Heart right ventricle (tissue), 16 donors: ENCODE results near the gene PIP5KL1. TPM values are rescaled to one million over a fixed set of nuclear protein-coding genes. Genes with fewer than 3 reads are reported as not detected.

ENCODE experiments used
- ATAC-seq, 8 donors: fragments of 200-7000 bp; cut with Tn5 transposase; one replicate each; pipeline ENCODE4 v1.9.1; 2020; ENCODE audit warnings: mild to moderate bottlenecking in 8 of 8, moderate library complexity in 8 of 8, moderate number of reproducible peaks in 1 of 8
- DNase-seq, 2 donors: peaks; one replicate each; pipeline ENCODE4 v3.0.0-alpha.2; 2020
- H3K27ac ChIP-seq, 10 donors: fragments of 200-600 bp; sonication (generic) in 2 of 10; one replicate each; pipeline versions ENCODE4 v1.5.0 to v1.8.0; 2020 to 2022; ENCODE audit warnings: mild to moderate bottlenecking in 3 of 10
- H3K27me3 ChIP-seq, 7 donors: fragments of 200-600 bp; one replicate each; pipeline ENCODE4 v1.8.0; 2021 to 2022; ENCODE audit warnings: mild to moderate bottlenecking in 2 of 7
- H3K36me3 ChIP-seq, 9 donors: fragments of 200-600 bp; sonication (generic) in 1 of 9; one replicate each; pipeline versions ENCODE4 v1.5.0 to v1.8.0; 2020 to 2022; ENCODE audit warnings: mild to moderate bottlenecking in 2 of 9
- H3K4me1 ChIP-seq, 9 donors: fragments of 200-600 bp; sonication (generic) in 1 of 9; one replicate each; pipeline versions ENCODE4 v1.5.0 to v1.8.0; 2020 to 2022; ENCODE audit warnings: mild to moderate bottlenecking in 4 of 9
- H3K4me3 ChIP-seq, 10 donors: fragments of 200-600 bp; sonication (generic) in 2 of 10; one replicate each; pipeline versions ENCODE4 v1.5.0 to v1.8.0; 2020 to 2022; ENCODE audit warnings: mild to moderate bottlenecking in 7 of 10, moderate library complexity in 2 of 10
- H3K9me3 ChIP-seq, 11 donors: fragments of 200-600 bp in 10 of 11; sonication (generic) in 2 of 11; one replicate each; pipeline versions ENCODE4 v1.5.0 to v1.8.0; 2013 to 2022; ENCODE audit warnings: mild to moderate bottlenecking in 2 of 11, control low read depth in 1 of 11, moderate library complexity in 1 of 11
- WGBS, 2 donors: extraction: QIAGEN DNeasy Blood & Tissue Kit; methylation state at CpG; one replicate each; pipeline ENCODE4 v1.1.7; 2013; ENCODE audit warnings: inconsistent platforms in 1 of 2; 5-methylcytosine and 5-hydroxymethylcytosine counted together
- intact Hi-C, 10 donors: fragments of 100-400 bp; cut with DNase I; formaldehyde crosslinking; loops; one replicate each; pipeline versions ENCODE4 v1.11.1 to v1.14.2; 2022
- polyA plus RNA-seq, 2 donors: library from polyadenylated mRNA; stranded (reverse); fragments of 200-250 nt; gene quantifications; one replicate each; pipeline ENCODE4 v1.2.3, GENCODE V29; 2013
- total RNA-seq, 10 donors: library from RNA; stranded (reverse); fragmentation: NEBNext Ultra II Directional in 3 of 10; extraction: Animal tissue kit (Norgen Biotek cat#: 25700) in 3 of 10; gene quantifications; one replicate each; pipeline versions ENCODE4 v1.2.1 to v1.2.4, GENCODE V29; 2021 to 2023
- TF ChIP-seq, protein P1 (sequence below), 9 donors: fragments of 200-600 bp; sonication (generic) in 2 of 9; IDR thresholded peaks; one replicate each; pipeline versions ENCODE4 v1.5.0 to v1.8.0; 2021 to 2022; ENCODE audit warnings: antibody characterized with exemption in 9 of 9, mild to moderate bottlenecking in 5 of 9, moderate library complexity in 1 of 9
- donor health status: Arrhythmogenic right ventricular cardiomyopathy.
- donor health status: ischemic (EF 13 %, LVEDD 7.1; RV severe dilation, severe dysfunction).
- donor health status: healthy with polysubstance abuse.
- donor health status: DM: no; HTN: yes; CAD: no.
- donor health status: DM: no; HTN: no; CAD: no.
- donor health status: ischemic (EF 25% LVEDD 6.9; RV normal size, moderate dysfunction).
- donor health status: ischemic (EF 25% LVEDD 5.7; RV mildly dilated, moderate dysfunction).
- donor health status: healthy.
- donor health status: DM: yes; HTN: yes; CAD: no.
- donor health status: Ischemic cardiomyopathy.
- donor health status: ischemic (EF 35%, LVEDD 5.7; RV mildly dilated, moderate dysfunction).
- donor health status: nonischemic (EF 11% LVEDD 7.7; RV severe dilation, severe dysfunction).
- donor health status: DM: yes; HTN: yes; CAD: no.
- donor health status: PGD.
- donor health status: ischemic (EF 29% LVEDD 5.4; RV normal size, mild dysfunction).
- donor health status: nonischemic (EF 23%, LVEDD 6.1; RV moderate dilation, normal function).

The PIP5KL1 gene
- total and polyA plus RNA-seq, 12 donors = 0.25 to 0.59 (median 0.46) TPM; not detected in 4

DNA sequence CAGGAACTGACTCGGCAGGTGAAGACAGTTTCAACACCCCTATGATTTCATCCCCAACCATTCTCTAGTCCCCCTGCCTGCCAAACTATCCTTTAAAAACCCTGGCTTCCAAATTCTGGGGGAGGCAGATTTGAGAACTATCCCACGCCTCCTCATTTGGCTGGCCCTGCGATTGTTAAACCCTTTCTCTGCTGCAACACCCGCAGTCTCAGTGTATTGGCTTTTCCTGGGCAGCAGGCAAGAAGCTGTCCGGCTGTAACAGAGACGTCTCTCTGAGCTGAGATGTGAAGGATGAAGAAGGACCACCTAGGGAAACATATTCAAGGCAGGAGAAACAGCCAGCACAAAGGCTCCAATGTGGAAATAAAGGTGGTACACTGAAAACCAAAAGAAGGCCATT is 37.7 kb downstream of the PIP5KL1 start:
- Histone ChIP-seq H3K4me3 (no peak overlapping the region), H3K9me3 (peaks cover 0 to 21% (median 7%) of the 10 kb centered on the region in 11 donors), H3K27me3 (no peaks in the 10 kb centered on the region), H3K4me1 (peaks cover 11 to 21% (median 17%) of the 10 kb centered on the region in 9 donors), H3K27ac (no peak overlapping the region), H3K36me3 (peaks cover 0 to 87% (median 53%) of the 10 kb centered on the region in 9 donors)
- TF ChIP-seq, protein P1, sequence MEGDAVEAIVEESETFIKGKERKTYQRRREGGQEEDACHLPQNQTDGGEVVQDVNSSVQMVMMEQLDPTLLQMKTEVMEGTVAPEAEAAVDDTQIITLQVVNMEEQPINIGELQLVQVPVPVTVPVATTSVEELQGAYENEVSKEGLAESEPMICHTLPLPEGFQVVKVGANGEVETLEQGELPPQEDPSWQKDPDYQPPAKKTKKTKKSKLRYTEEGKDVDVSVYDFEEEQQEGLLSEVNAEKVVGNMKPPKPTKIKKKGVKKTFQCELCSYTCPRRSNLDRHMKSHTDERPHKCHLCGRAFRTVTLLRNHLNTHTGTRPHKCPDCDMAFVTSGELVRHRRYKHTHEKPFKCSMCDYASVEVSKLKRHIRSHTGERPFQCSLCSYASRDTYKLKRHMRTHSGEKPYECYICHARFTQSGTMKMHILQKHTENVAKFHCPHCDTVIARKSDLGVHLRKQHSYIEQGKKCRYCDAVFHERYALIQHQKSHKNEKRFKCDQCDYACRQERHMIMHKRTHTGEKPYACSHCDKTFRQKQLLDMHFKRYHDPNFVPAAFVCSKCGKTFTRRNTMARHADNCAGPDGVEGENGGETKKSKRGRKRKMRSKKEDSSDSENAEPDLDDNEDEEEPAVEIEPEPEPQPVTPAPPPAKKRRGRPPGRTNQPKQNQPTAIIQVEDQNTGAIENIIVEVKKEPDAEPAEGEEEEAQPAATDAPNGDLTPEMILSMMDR (IDR thresholded peaks at IDR 0.05) = no peak
- ATAC-seq (no peak), DNase-seq (no peak)
- 89 to 97% methylated on average over 6 of the region's 6 CpGs for WGBS, 2 donors
- intact Hi-C loops = no loop called here

DNA sequence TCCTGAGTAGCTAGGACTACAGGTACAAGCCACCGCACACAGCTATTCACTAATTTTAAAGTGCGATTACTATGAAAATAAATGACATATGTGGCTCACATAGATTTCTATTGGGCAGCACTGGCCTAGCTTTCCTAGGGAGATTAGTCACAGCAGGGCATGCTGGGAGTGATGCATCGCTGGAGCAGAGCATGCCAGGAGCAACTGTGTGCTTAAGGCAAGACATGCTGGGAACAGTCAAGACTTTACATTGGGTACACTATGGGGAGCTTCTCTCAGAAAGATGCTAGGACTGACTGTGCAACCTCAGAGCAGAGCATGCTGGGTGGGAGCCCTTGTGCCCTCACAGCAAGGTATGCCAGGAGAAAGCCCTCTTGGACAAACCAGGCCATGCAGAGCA is 40.5 kb downstream of the PIP5KL1 start:
- no peak for ATAC-seq
- TF ChIP-seq, protein P1 (IDR thresholded peaks at IDR 0.05) = no peak
- Histone ChIP-seq H3K4me1 (peaks cover 0 to 16% (median 7%) of the 10 kb centered on the region in 9 donors), H3K27ac (no peak overlapping the region), H3K36me3 (peaks cover 7 to 97% (median 57%) of the 10 kb centered on the region in 9 donors), H3K27me3 (no peaks in the 10 kb centered on the region), H3K9me3 (peaks cover 0 to 19% (median 7%) of the 10 kb centered on the region in 11 donors), H3K4me3 (no peak overlapping the region)
- intact Hi-C loops = no loop called here
- DNase-seq = no peak
- WGBS, 2 donors = 96 to 98% methylated on average over 3 of the region's 3 CpGs

DNA sequence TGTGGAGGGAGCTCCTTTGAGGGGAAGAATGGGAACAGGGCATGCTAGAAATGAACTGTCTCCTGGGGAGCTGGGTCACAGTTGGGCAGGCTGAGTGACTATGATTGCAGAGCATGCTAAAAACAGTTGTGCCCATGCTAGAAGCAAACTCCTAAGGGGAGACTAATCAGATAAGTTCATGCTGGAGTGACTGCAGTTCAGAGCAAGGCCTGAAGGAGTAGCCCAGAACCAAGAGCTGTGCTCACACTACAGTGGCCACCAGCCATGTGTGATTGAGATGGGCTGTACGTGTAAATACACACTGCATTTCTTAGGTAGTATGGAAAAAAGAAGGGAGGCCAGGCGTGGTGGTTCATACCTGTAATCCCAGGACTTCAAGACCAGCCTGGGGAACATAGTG is 42.8 kb downstream of the PIP5KL1 start:
- intact Hi-C loops = no loop called here

DNA sequence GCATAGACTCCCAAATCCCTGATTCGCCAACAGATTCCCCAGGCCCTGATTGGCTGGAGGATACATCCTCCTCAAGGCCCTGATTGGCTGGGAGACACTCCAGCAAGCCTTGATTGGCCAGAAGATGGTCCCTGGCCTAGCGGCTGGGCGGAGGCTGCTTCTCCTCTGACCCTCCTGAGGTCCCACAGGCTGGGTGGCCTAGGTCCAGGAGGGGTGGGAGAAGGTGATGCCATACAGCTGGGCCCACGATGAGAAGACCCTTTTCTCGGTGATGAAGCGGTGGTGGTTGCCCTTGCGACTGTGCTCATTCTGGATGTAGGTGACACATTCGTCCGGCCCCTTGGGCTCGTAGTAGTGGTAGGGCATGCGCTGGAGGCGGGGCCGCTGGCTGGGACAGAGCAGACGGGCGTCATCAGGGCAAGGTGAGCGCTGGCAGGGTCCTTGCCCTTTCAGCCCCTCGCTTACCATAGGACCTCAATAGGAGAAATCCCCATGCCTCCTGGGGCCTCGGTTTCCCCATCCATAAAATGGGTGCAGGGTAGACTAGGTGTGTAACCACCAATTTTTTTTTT is 44.1 kb downstream of the PIP5KL1 start:
- TF ChIP-seq, protein P1 (IDR thresholded peaks at IDR 0.05) = no peak
- Histone ChIP-seq H3K4me3 (no peak overlapping the region), H3K27me3 (no peaks in the 10 kb centered on the region), H3K4me1 (peaks cover 0 to 42% (median 26%) of the 10 kb centered on the region in 9 donors), H3K27ac (no peak overlapping the region), H3K9me3 (no peaks in the 10 kb centered on the region), H3K36me3 (peaks cover 0 to 76% (median 25%) of the 10 kb centered on the region in 9 donors)
- DNase-seq (no peak), ATAC-seq (no peak)
- intact Hi-C loops = no loop called here
- WGBS, 2 donors = 96 to 98% methylated on average over 18 of the region's 18 CpGs

More for the DNA sequence above, 42.8 kb downstream of the PIP5KL1 start:
- peaks cover 0 to 4% (median 2%) of the 10 kb centered on the region in 11 donors for H3K9me3 ChIP-seq
- ATAC-seq (no peak), DNase-seq (no peak)
- no peak overlapping the region for H3K27ac ChIP-seq
- WGBS, 2 donors = 88 to 93% methylated on average over 2 of the region's 2 CpGs
- H3K4me3 ChIP-seq = no peak overlapping the region
- H3K27me3 ChIP-seq = no peaks in the 10 kb centered on the region
- peaks cover 0 to 34% (median 22%) of the 10 kb centered on the region in 9 donors for H3K4me1 ChIP-seq
- TF ChIP-seq, protein P1 (IDR thresholded peaks at IDR 0.05) = peak in 1 of 9 donors; percentile 10
- H3K36me3 ChIP-seq = peaks cover 0 to 86% (median 35%) of the 10 kb centered on the region in 9 donors
